Activated T-helper 9 cell treated with anti-CD3 and anti-CD28 coated beads, Interleukin-2, amount 50 U/mL, for 16 hours (primary cell): ENCODE results near the gene STK32A.
"Not testable (repeated sequence)": the region's sequence is repeated elsewhere in the genome, so short reads cannot be mapped to it uniquely, and the experiment has no call there.

Experiments
- DNase-seq: peaks from one replicate; pipeline ENCODE4 v3.0.0-alpha.2; 2020; ENCODE audit warnings: low read depth

Gene STK32A

GRCh38 chr5:147346006-147346561, 111.3 kb downstream of the STK32A start:
- DNase-seq: no peak

- no peak for DNase-seq
These were observed 113.2 kb downstream of the STK32A start for GRCh38 chr5:147348046-147348445.

GRCh38 chr5:147348451-147348850, 113.6 kb downstream of the STK32A start:
- DNase-seq: no peak

GRCh38 chr5:147349241-147349640, 114.4 kb downstream of the STK32A start:
- DNase-seq: no peak

GRCh38 chr5:147359101-147359500, 124.3 kb downstream of the STK32A start:
- DNase-seq: no peak

- no peak for DNase-seq
These were observed 124.8 kb downstream of the STK32A start for GRCh38 chr5:147359581-147359980.

GRCh38 chr5:147360816-147361215, 126.0 kb downstream of the STK32A start:
- DNase-seq: no peak

GRCh38 chr5:147361441-147362175, 126.8 kb downstream of the STK32A start:
- no peak for DNase-seq

- not testable (repeated sequence) for DNase-seq
These were observed 132.6 kb downstream of the STK32A start for GRCh38 chr5:147367381-147367780.

GRCh38 chr5:147369742-147370374, 135.0 kb downstream of the STK32A start:
- no peak for DNase-seq

- no peak for DNase-seq
These were observed 136.5 kb downstream of the STK32A start for GRCh38 chr5:147371290-147371689.

GRCh38 chr5:147372191-147372590, 137.4 kb downstream of the STK32A start:
- DNase-seq: no peak

GRCh38 chr5:147373328-147373727, 138.5 kb downstream of the STK32A start:
- no peak for DNase-seq

GRCh38 chr5:147375151-147375550, 140.3 kb downstream of the STK32A start:
- DNase-seq: no peak

GRCh38 chr5:147377682-147378081, 142.9 kb downstream of the STK32A start:
- no peak for DNase-seq

- DNase-seq: no peak
These were observed 146.7 kb downstream of the STK32A start for GRCh38 chr5:147381555-147381954.

GRCh38 chr5:147382776-147383175, 147.9 kb downstream of the STK32A start:
- DNase-seq: no peak

GRCh38 chr5:147384346-147385193, 149.7 kb downstream of the STK32A start:
- no peak for DNase-seq

GRCh38 chr5:147387109-147387508, 152.3 kb downstream of the STK32A start:
- no peak for DNase-seq

GRCh38 chr5:147388184-147389108, 153.6 kb downstream of the STK32A start:
- DNase-seq: no peak

GRCh38 chr5:147390654-147391225, 155.9 kb downstream of the STK32A start:
- DNase-seq: no peak
